T47D (cell line): ENCODE results near the gene SCNN1B.
A peak's percentile ranks its signal among the peaks of the same experiment; 100 is the strongest.

Experiments used
- DNase-seq, 2 experiments: peaks; one replicate each; pipeline versions ENCODE4 v3.0.0 to v3.0.0-alpha.2; 2011 to 2012; ENCODE audit warnings: low read depth in 1 of 2, low spot score in 1 of 2
- JUND ChIP-seq: IDR thresholded peaks from 2 replicates; pipeline ENCODE4 v1.6.1; 2012; ENCODE audit warnings: low read depth
- in situ Hi-C: cut with HindIII; loops from 2 replicates; pipeline ENCODE4 v1.10.0; 2016; ENCODE audit warnings: low sequenced_read_pairs, low pct_unique_long_range_greater_than_20kb

SCNN1B gene

GRCh38 chr16:23274968-23275367 is 27.1 kb upstream of the SCNN1B start:
- no peak for TF ChIP-seq JUND
- in situ Hi-C loops = no loop called here
- DNase-seq = peak in 1 of 2 experiments; percentile 57

- in situ Hi-C loops = no loop called here
- no peak for DNase-seq
- no peak for TF ChIP-seq JUND
Measured at GRCh38 chr16:23276821-23277220, 25.3 kb upstream of the SCNN1B start.

- in situ Hi-C loops = no loop called here
- no peak for TF ChIP-seq JUND
- DNase-seq = no peak
Measured at GRCh38 chr16:23278031-23278430, 24.1 kb upstream of the SCNN1B start.

- DNase-seq = no peak
- in situ Hi-C loops = no loop called here
- no peak for TF ChIP-seq JUND
Measured at GRCh38 chr16:23279721-23280153, 22.4 kb upstream of the SCNN1B start.

GRCh38 chr16:23280483-23280967 is 21.6 kb upstream of the SCNN1B start:
- no peak for TF ChIP-seq JUND
- no peak for DNase-seq
- in situ Hi-C loops = no loop called here

GRCh38 chr16:23282568-23282967 is 19.5 kb upstream of the SCNN1B start:
- no peak for DNase-seq
- TF ChIP-seq JUND = no peak
- in situ Hi-C loops = no loop called here

- in situ Hi-C loops = no loop called here
- no peak for TF ChIP-seq JUND
- no peak for DNase-seq
Measured at GRCh38 chr16:23283571-23283970, 18.5 kb upstream of the SCNN1B start.

GRCh38 chr16:23284584-23284983 is 17.5 kb upstream of the SCNN1B start:
- in situ Hi-C loops = no loop called here
- DNase-seq = peak in 1 of 2 experiments; percentile 74
- no peak for TF ChIP-seq JUND

- no peak for TF ChIP-seq JUND
- no peak for DNase-seq
- in situ Hi-C loops = no loop called here
Measured at GRCh38 chr16:23286131-23286532, 16.0 kb upstream of the SCNN1B start.

GRCh38 chr16:23288209-23288608 is 13.9 kb upstream of the SCNN1B start:
- TF ChIP-seq JUND = no peak
- DNase-seq = no peak

GRCh38 chr16:23288726-23289512 is 13.2 kb upstream of the SCNN1B start:
- in situ Hi-C loops = no loop called here
- TF ChIP-seq JUND = no peak
- DNase-seq = no peak

More at GRCh38 chr16:23288209-23288608, 13.9 kb upstream of the SCNN1B start:
- in situ Hi-C loops = no loop called here

- TF ChIP-seq JUND = no peak
- in situ Hi-C loops = no loop called here
- DNase-seq = no peak
Measured at GRCh38 chr16:23290189-23291062, 11.7 kb upstream of the SCNN1B start.

- no peak for DNase-seq
Measured at GRCh38 chr16:23293016-23293415, 9.1 kb upstream of the SCNN1B start.

More at GRCh38 chr16:23293016-23293415, 9.1 kb upstream of the SCNN1B start:
- no peak for TF ChIP-seq JUND
- in situ Hi-C loops = no loop called here
